Large intestine (tissue), 3 donors: ENCODE measurements around the gene KCNC1. TPM values are rescaled to one million over a fixed set of nuclear protein-coding genes. Genes with fewer than 3 reads are reported as not detected.

Experiments used
- DNase-seq, 2 donors: peaks; one replicate each; pipeline versions ENCODE4 v3.0.0 to v3.0.0-alpha.2; 2013
- H3K27ac ChIP-seq: one replicate; pipeline ENCODE4 v1.5.1; 2013; ENCODE audit warnings: low read length
- H3K27me3 ChIP-seq: 2 replicates; pipeline ENCODE4 v1.6.1; 2013; ENCODE audit warnings: low read length; ENCODE audit not compliant: control insufficient read depth, insufficient read depth
- H3K36me3 ChIP-seq: 2 replicates; pipeline ENCODE4 v1.6.1; 2013; ENCODE audit warnings: low read length; ENCODE audit not compliant: control insufficient read depth, insufficient read depth
- H3K4me1 ChIP-seq: one replicate; pipeline ENCODE4 v1.6.1; 2013; ENCODE audit warnings: low read length; ENCODE audit not compliant: control insufficient read depth, insufficient read depth
- H3K4me3 ChIP-seq: one replicate; pipeline ENCODE4 v1.5.1; 2013; ENCODE audit warnings: low read length
- H3K9me3 ChIP-seq: one replicate; pipeline ENCODE4 v1.6.1; 2013; ENCODE audit warnings: mild to moderate bottlenecking, low read depth, low read length, moderate library complexity; ENCODE audit not compliant: control insufficient read depth
- WGBS: methylation state at CpG from one replicate; pipeline ENCODE4 v1.1.5; 2013; ENCODE audit warnings: low lambda C conversion rate; ENCODE audit not compliant: insufficient coverage; 5-methylcytosine and 5-hydroxymethylcytosine counted together
- polyA plus RNA-seq: library from polyadenylated mRNA; unstranded; fragments of 120-200 nt; gene quantifications from one replicate; pipeline ENCODE4 v1.2.1, GENCODE V29; 2013

KCNC1 gene
- polyA plus RNA-seq, 1 donor, result 2.4 TPM

GRCh38 chr11:17755891-17756290, 21.3 kb downstream of the KCNC1 start:
- DNase-seq, result no peak
- Histone ChIP-seq H3K27ac (no peak overlapping the region), H3K4me1 (no peaks in the 10 kb centered on the region), H3K27me3 (peaks cover 4% of the 10 kb centered on the region), H3K36me3 (no peaks in the 10 kb centered on the region), H3K4me3 (no peak overlapping the region), H3K9me3 (no peaks in the 10 kb centered on the region)
- 100% methylated on average over 1 of the region's 3 CpGs for WGBS

- Histone ChIP-seq H3K36me3 (no peaks in the 10 kb centered on the region), H3K4me3 (no peak overlapping the region), H3K9me3 (no peaks in the 10 kb centered on the region), H3K27ac (no peak overlapping the region), H3K27me3 (no peaks in the 10 kb centered on the region), H3K4me1 (no peaks in the 10 kb centered on the region)
- peak; percentile 41 to 58 for DNase-seq
- WGBS, result 72% methylated on average over 2 of the region's 23 CpGs
Observed at GRCh38 chr11:17760102-17761029, 25.8 kb downstream of the KCNC1 start.

GRCh38 chr11:17762309-17762974, 27.9 kb downstream of the KCNC1 start:
- Histone ChIP-seq H3K4me3 (no peak overlapping the region), H3K36me3 (no peaks in the 10 kb centered on the region), H3K4me1 (no peaks in the 10 kb centered on the region), H3K27ac (no peak overlapping the region), H3K9me3 (no peaks in the 10 kb centered on the region), H3K27me3 (no peaks in the 10 kb centered on the region)
- no peak for DNase-seq
- WGBS, result no CpG with 5 or more reads among the region's 17 CpGs

- no peak for DNase-seq
- Histone ChIP-seq H3K4me1 (no peaks in the 10 kb centered on the region), H3K27ac (no peak overlapping the region), H3K27me3 (no peaks in the 10 kb centered on the region), H3K4me3 (no peak overlapping the region), H3K36me3 (no peaks in the 10 kb centered on the region), H3K9me3 (no peaks in the 10 kb centered on the region)
- WGBS, result no CpG with 5 or more reads among the region's 7 CpGs
Observed at GRCh38 chr11:17763244-17763643, 28.7 kb downstream of the KCNC1 start.

DNA sequence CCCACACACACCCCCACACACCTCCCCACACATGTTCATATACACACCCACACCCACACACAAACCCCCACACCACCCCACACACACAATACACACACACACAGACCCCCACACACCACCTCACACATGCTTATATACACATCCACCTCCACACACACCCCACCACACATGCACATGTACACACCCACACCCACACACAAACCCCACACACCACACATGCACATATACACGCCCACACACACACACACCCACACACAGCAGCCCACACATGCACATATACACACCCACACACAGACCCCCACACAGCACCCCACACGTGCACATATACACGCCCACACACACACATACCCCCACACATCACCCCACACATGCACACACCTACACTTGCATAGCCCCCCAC, 29.1 kb downstream of the KCNC1 start:
- no peaks in the 10 kb centered on the region for H3K4me1 ChIP-seq
- no peak overlapping the region for H3K27ac ChIP-seq
- WGBS, result no CpG with 5 or more reads among the region's 3 CpGs
- no peaks in the 10 kb centered on the region for H3K9me3 ChIP-seq
- H3K4me3 ChIP-seq, result no peak overlapping the region
- H3K27me3 ChIP-seq, result no peaks in the 10 kb centered on the region
- DNase-seq, result no peak
- no peaks in the 10 kb centered on the region for H3K36me3 ChIP-seq

GRCh38 chr11:17764446-17765218, 30.1 kb downstream of the KCNC1 start:
- Histone ChIP-seq H3K27me3 (no peaks in the 10 kb centered on the region), H3K4me3 (no peak overlapping the region), H3K4me1 (no peaks in the 10 kb centered on the region), H3K36me3 (no peaks in the 10 kb centered on the region), H3K9me3 (no peaks in the 10 kb centered on the region), H3K27ac (no peak overlapping the region)
- WGBS, result no CpG with 5 or more reads among the region's 19 CpGs
- no peak for DNase-seq

DNA sequence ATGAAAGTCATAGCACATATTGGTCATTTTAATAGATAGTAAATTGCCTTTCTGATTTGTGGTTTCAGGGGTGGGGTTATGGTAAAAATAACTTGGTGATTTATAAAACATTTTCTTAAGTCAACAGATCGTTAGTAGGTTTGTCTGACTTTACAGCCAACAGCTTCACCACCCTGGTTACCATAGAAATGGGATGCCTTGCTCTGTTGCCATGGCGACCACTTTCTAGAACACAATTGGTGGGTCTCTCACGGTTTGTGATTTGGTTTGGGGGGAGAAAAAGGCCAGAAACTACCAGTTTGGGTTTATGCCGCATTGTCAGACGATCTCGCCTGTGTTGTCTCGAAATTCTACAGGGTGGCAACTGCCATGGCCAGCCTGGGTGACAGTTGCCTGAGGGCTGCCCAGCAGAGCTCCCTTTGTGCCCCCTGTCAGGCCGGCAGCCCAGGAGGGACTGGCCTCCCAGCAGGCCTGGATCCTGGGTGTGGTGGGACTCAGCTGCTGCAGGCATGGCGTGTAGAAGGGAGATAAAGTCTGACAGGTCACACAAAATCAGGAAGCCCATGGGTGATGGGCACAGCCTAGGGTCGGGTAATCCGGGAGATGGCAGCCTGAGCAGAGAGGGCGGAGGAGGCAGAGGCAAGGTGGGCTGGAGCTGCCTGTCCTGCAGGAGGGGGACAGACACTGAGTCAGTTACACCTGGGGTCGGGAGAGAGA, 30.9 kb downstream of the KCNC1 start:
- no peaks in the 10 kb centered on the region for H3K27me3 ChIP-seq
- no peak overlapping the region for H3K4me3 ChIP-seq
- H3K27ac ChIP-seq, result no peak overlapping the region
- DNase-seq, result no peak
- H3K4me1 ChIP-seq, result peaks cover 8% of the 10 kb centered on the region
- H3K36me3 ChIP-seq, result no peaks in the 10 kb centered on the region
- no CpG with 5 or more reads among the region's 13 CpGs for WGBS
- no peaks in the 10 kb centered on the region for H3K9me3 ChIP-seq

DNA sequence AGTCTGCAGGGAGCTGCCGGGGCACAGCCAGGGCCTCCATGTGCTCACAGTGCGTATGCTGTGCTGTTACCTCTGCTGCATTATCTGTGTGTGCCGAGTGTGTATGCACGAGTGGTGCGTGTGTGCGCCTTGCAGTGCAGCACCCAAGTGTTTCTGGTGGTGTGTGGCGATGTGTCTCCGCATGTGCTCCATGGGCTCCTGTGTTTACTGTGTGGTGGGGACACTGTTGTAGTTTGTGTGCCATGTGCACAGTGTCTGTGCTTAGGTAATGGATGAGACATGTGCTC, 31.4 kb downstream of the KCNC1 start:
- no peak for DNase-seq
- H3K27ac ChIP-seq, result no peak overlapping the region
- no peaks in the 10 kb centered on the region for H3K36me3 ChIP-seq
- H3K9me3 ChIP-seq, result no peaks in the 10 kb centered on the region
- H3K4me1 ChIP-seq, result peaks cover 12% of the 10 kb centered on the region
- no CpG with 5 or more reads among the region's 8 CpGs for whole genome bisulfite sequencing
- no peak overlapping the region for H3K4me3 ChIP-seq
- H3K27me3 ChIP-seq, result no peaks in the 10 kb centered on the region

DNA sequence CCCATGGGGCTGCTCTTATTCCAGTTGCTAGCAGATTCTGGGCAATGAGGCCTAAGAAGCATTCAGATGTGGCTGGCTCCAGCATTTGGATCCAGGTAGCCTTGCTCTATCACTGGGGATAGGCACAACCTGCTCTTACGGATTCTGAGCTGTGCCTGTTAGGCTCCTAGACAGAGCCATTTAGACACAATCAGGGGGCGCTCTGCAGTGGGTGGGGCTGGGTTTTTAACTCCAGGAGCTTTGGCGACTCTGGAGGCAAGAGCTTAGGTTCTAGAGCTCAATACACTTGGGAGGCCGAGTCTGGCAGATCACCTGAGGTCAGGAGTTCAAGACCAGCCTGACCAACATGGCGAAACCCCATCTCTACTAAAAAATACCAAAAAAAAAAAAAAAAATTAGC, 32.0 kb downstream of the KCNC1 start:
- H3K4me3 ChIP-seq, result no peak overlapping the region
- no CpG with 5 or more reads among the region's 5 CpGs for WGBS
- H3K9me3 ChIP-seq, result no peaks in the 10 kb centered on the region
- no peaks in the 10 kb centered on the region for H3K36me3 ChIP-seq
- no peaks in the 10 kb centered on the region for H3K27me3 ChIP-seq
- DNase-seq, result no peak
- H3K4me1 ChIP-seq, result peaks cover 17% of the 10 kb centered on the region
- H3K27ac ChIP-seq, result no peak overlapping the region

- 100% methylated on average over 1 of the region's 7 CpGs for WGBS
- DNase-seq, result no peak
- Histone ChIP-seq H3K36me3 (no peaks in the 10 kb centered on the region), H3K4me3 (no peak overlapping the region), H3K27ac (no peak overlapping the region), H3K27me3 (no peaks in the 10 kb centered on the region), H3K9me3 (no peaks in the 10 kb centered on the region), H3K4me1 (peaks cover 17% of the 10 kb centered on the region)
Observed at GRCh38 chr11:17767301-17767885, 32.8 kb downstream of the KCNC1 start.
